NCI-H2196 (cell line): Measurements from ENCODE around the gene GDI1.
"Not testable (repeated sequence)": the region's sequence is repeated elsewhere in the genome, so short reads cannot be mapped to it uniquely, and the experiment has no call there.

ENCODE experiments used
- DNase-seq: peaks from one replicate; lab custom pipeline; 2025; ENCODE audit not compliant: unreplicated experiment; lab: John Stamatoyannopoulos, UW

Gene GDI1

DNA sequence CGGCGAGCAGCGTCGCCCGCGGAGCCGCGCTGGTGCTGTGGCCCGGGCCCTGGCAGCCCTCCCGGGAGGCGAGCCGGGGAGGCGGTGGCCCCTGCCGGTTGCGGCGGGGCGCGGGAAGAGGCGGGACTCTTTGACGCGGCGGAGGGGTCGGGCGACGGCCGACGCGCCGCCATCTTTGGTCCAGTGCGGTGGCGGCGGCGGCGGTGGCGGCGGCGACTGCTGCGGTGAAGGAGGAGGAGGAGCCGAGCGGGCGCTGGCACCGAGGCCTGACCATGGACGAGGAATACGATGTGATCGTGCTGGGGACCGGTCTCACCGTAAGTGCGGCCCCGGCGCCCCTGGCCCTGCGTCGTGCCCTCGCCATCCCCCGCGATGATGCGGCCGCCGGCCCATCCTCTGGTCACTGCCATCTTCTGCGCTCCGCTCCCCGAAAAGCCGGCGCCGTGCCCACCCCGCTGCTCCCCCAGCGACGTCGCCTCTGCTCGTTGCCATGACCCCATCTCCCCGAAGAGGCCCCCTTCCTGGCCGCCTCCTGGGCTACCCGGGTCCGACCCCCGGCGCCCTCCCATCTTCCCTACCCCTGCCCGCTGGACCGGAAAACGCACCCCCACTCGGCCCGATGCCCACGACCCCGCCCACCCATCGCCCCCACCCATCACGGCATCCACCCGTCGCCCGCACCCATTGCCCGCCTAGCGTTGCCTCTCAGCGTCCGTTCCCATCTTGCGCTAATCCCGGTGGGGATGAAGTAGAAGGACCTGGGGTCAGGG lies at the start of gene GDI1:
Gene GDI1, plus strand, starts transcription at position 172 of the 770 bp plus-strand sequence. Its CDS starts 101 bp downstream, at position 273.
- DNase-seq = peak; percentile 41

DNA sequence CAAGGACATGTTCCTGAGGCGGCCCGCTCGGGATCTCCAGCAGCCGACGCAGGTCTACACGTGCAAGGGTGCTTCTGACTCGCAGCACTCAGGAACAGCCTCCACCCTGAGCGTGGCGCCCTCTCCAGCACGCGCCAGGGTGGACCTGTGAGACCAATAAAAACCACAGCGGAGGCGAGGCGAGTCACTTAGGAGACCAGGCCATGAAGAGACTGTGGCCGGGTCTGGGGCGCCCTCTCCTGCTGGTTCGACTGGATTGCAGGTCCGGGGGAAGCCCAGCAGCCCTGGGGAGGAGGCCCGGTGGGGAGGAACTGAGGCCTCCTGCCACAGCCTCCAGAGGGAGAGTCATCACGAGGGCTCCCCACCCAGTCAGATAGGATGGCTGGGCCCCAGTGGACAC lies 48.9 kb upstream of the GDI1 start:
- not testable (repeated sequence) for DNase-seq

DNA sequence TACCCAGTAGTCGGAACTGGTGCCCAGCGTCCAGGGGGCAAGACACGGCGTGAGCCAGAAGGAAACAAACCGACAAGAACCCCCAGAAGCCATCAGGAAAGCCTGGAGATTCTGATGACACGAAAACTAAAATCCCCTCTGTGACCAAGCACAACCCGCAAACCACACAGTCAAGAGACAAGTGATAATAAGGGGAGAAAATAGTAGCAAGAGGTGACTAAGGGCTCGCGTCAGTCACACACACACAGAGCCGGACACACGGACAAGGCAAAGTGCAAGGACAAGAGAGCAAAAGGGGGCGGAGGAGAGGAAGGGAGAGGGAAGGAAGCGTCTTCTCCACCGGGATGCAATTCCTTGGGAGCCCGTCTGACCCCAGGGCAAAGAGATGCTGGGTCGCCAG lies 48.3 kb upstream of the GDI1 start:
- not testable (repeated sequence) for DNase-seq

DNA sequence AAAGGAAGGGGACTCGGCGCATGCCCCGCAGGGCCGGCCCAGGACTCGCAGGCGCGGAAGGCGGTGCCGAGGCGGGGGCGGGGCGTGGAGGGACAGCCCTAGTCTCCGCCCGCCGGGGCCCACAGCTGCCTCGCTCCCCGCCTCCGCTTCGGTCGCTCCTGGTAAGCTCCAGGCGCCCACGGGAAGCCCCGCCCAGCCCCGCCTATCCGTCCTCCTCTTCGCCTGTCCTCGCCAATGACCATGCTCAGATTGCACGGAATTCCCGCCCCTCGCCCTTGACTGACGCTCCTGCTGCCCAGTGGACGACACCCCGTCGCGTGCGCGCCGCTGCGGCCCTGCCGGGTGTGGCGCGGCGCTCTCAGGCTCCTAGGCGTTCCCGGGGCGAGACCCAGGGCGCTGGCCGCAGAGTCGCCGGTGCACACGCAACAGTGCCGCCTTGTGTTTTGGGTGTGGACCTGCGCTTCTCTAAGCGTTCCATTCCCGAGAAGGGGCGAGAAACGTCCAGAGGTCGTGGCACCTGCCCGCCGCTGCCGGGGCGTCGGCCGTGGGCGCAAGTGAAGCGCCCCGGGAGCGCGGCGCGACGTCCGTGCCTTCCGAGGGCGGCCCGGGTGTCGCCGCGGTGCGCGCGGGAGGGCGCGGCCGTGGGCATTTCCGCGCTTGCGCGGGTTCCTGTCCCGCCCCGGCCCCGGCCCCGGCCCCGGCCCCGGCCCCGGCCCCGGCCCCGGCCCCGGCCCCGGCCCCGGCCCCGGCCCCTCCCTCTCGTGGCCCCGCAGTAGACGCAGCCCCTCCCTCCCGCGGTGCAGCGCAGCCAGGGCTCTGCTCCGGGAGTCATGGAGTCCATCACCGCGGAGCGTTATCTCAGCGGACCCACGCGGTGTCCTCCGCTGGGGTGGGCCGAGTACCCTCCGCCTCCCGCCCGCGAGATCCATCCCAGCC lies 46.9 kb upstream of the GDI1 start:
- not testable (repeated sequence) for DNase-seq

DNA sequence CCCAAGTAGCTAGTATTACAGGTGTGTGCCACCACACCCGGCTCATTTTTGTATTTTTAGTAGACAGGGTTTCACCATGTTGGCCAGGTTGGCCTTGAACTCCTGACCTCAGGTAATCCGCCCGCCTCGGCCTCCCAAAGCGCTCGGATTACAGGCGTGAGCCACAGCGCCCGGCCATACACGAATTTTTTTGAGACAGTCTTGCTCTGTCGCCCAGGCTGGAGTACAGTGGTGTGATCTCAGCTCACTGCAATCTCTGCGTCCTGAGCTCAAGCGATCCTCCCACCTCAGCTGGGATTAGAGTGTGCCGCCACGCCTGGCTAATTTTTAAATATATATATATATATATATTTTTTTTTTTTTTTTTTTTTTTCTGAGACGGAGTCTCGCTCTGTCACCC lies 40.6 kb upstream of the GDI1 start:
- DNase-seq = not testable (repeated sequence)

DNA sequence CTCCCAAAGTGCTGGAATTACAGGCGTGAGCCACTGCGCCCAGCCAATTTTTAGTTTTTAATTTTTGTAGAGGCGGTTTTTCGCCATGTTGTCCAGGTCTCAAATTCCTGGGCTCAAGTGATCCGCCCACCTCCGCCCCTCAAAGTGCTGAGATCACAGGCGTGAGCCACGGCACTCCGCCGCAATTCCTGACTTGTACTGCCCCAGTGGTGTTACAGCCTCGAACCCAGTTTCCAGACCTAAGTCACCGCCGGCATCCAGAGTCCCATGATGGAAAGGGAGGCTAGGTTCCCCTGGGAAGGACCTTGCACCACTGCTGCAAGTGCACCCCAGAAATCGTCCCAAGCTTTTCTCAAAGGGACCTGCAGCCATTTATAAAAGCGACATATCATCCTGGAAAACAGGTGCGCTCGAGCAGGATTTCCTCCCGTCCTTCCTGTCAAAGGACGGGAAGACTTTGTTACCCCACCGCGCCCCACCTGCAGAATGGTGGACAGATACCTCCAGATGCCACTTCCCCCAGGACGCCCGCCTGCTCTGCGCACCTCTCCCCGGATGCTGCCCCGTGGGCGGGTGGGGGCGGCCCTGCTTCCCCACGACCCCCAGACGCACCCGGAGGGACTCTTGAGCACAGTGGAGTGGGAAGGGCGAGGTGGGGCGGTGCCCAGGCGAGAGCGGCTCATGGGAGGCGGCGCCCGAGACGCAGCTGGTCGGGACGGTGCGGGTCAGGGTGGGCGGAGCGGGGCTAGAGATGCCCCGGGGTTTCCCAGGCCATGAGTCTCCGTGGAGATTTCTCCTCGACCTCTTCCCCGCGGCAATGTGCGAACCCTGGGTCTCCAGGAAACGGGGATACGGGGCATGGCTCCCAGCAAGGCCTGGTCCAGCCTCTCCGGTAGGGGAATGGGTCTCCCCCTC lies 39.7 kb upstream of the GDI1 start:
- peak; percentile 47 for DNase-seq

DNA sequence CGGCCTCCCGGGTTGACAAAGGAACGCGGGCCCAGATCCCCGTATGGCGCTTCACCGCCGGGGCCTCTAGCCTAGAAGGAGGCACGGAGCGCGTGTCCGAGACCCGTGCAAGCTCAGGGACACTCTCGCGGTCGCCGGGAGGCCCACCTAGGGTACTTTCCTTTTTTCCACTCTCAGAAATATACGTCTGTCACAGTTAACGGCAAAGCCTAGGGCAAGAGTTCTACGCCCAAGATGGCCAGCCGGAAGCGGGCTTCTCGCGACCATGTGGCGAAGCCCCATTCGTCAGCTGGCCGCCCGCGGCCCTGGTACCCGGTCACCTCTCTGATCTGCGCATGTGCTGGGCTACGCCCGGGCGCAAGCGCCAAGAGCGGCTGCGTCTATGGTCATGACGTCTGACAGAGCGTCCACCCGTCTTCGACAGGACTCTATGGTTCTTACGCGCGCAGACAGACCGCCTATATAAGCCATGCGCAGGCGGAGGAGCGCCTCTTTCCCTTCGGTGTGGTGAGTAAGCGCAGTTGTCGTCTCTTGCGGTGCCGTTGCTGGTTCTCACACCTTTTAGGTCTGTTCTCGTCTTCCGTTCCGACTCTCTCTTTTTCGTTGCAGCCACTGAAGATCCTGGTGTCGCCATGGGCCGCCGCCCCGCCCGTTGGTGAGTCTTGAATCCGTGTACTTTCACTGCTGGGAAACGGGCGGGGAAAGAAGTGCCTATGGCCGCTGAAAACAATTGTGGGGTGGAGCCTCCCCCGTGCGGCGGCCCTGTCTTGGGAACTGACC lies 38.9 kb upstream of the GDI1 start, which contains the start of gene RPL10:
Gene RPL10, plus strand, starts transcription at position 490 of the 780 bp plus-strand sequence. Its CDS starts 143 bp downstream, at position 633.
- peak; percentile 90 for DNase-seq

DNA sequence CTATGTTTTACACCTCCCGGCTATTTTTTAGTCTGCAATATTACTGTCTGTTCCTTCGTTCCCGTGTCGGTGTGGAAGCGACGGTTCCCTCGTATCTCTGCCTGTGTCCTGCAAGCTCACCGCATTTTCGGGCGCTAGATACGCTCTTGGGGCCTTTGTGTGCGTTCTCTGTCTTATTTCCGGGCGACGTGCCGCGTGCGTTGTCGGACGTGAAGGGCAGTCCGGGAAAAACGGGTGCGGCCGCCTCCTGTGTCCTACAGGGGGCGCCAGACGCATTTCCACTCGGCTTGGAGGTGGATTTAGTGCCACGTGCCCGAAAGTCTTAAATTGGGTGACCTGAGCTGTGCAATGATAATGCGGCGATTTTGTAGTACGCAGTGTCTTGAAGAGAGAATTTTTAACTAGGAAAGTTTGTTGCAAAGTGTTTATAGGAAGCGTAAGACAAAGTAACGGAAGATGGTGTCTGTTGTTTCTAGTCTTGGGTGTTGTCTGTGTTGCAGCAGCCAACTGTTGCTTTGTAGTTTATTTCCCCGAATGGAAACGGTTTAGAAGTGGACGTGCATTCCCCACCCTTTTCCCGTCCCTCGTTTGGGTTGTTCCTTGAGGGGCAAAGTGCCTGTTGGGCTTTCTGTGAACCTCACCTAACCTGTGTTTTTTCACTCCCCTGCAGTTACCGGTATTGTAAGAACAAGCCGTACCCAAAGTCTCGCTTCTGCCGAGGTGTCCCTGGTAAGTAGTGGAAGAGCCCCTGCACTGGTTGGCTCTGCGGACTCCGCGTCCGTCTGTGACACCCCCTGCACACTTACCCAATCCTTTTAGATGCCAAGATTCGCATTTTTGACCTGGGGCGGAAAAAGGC lies 38.1 kb upstream of the GDI1 start:
- peak; percentile 66 for DNase-seq

DNA sequence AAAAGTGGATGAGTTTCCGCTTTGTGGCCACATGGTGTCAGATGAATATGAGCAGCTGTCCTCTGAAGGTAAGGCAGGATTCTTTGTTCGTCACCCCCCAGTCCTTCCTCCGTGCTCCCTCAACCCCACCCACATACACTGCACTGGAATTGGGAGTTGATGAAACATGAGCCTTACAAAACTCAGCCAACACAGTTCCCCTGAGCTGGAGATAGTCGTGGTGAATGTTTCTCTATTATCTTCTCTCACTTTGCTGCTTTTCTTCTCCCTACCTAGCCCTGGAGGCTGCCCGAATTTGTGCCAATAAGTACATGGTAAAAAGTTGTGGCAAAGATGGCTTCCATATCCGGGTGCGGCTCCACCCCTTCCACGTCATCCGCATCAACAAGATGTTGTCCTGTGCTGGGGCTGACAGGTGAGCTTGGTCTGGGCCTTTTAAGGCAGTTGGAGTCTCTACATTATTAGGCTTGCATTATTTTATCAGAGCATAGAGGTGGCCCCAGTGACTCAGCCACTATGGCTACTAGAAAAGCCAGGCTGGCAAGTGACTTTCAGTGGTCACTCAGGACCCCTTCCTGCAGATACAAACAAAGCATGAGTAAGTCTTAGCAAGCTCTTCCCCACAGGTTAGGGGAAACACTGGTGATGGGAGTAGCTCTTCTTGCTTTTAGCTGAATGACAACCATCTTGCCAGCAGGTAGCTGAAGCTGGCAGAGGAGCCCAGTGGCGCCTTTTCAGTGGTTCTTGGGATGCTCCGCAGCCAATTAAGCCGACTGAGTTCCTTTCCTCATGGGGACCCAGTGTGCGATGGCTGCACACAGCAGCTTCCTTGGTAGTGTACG lies 37.2 kb upstream of the GDI1 start:
- DNase-seq = no peak

DNA sequence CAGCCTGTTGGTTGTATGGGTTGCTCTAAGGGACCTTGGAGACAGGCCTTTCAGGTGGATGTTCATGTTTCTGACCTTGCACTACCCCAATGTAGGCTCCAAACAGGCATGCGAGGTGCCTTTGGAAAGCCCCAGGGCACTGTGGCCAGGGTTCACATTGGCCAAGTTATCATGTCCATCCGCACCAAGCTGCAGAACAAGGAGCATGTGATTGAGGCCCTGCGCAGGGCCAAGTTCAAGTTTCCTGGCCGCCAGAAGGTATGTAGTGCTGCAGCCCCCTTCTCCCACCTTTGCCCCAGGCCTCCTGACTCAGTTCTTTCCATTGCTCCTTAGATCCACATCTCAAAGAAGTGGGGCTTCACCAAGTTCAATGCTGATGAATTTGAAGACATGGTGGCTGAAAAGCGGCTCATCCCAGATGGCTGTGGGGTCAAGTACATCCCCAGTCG lies 36.6 kb upstream of the GDI1 start:
- DNase-seq = not testable (repeated sequence)

DNA sequence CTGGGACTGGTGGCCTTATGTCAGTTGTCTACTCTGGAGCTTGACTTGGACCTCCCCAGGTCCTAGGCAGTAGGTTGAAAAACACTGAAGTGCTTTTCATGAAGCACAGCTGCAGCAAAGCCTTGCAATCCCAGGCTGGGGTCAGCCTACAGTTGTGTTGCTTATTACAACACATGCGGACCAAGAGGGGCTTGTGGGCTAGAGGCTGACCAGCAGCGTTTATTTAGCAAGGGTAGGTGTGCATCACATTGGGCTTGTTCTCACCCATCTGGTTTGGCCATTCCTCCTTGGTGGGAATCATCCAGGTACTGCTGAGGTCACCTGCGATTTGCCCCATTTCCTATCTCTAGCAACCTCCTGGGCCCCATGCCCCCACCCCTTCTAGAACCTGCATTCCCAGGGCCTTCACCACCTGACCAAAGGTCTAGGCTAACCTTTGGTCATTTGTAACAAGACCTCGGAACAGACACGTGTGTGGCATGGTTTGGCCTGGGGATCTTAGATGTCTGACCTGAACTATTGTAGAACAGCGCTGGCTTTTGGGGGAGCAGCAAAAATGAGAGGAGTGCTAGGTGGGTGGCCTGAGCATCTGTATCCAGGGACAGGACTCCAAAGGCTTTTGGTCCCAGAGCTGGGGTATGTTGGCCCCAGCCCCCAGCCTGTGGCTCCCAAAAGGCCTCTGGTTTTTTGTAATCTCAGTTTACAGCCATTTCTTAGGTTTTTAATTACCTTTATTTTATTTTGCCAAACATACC lies 35.7 kb upstream of the GDI1 start:
- DNase-seq = no peak

DNA sequence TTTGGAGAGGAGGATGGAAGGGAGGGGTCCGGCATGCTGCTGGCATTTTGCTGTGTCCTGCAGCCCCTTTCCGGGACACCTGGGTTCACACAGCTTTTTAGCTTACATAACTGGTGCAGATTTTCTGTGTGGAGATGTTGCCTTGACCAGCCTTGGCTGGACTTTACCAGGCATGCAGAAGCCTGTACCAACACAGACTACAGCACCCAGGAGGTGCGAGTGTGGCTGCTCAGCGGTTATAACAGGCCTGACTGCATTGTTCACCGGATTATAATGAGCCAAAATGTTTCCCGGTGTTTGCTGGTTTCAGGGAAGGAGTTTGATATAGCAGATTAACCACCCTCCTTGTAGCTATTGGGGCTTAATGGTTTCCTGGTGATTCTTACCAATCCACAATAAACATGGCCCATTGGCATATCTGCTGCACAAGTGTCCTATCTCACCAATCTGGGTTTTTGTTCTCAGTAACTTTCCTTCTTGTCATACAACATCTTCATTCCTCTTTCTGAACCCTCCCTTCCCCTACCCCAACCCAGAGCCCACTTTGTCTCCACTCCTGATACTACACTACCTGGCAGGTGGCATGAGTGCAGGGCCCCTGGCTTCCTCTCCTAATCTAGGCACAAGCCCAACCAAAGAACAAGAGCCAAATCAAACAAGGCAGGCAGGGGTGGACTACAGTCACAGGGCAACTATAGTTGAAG lies 34.9 kb upstream of the GDI1 start:
- no peak for DNase-seq

DNA sequence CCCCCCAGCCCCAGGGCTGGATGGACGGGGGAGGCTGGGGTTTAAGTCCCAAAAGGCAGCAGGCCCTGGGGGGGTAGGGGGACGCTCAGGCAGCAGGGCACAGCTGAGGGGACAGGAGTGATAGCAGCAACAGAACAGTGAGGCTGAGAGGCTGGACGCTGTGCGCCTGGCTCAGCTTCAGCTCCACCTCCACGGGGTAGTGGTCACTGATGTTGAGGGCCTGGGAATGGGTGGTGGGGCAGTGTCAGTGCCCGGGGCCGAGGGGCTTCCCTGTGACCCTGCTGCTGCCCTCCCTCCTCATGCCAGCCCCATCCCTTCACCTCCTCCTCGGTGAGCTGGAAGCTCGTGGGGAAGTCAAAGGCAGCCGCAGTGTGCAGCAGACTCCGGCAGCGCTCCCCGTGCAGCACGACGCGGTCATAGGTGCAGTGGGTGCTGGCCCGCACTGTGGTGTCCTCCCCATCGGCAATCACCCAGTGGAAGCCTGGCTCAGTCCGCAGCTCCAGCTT lies 34.3 kb upstream of the GDI1 start:
- no peak for DNase-seq

DNA sequence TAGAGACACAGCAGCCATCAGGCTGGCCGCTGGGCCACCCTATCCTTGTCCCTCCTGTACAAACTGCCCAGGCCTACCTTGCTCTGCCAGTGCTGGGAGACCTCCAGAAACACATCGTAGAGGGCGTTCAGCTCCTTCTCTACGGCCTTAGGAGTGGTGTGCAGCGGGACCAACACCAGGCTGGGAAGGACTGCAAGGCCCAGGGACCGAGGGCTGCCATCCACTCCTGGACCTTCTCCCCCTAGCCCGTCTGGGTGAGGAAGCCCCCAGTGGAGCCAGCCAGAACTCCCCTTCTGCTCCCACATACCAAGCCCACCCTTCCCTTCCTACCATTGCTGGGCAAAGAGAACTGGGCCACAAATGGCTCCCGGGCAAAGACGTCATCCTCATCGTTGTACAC lies 33.8 kb upstream of the GDI1 start:
- no peak for DNase-seq

DNA sequence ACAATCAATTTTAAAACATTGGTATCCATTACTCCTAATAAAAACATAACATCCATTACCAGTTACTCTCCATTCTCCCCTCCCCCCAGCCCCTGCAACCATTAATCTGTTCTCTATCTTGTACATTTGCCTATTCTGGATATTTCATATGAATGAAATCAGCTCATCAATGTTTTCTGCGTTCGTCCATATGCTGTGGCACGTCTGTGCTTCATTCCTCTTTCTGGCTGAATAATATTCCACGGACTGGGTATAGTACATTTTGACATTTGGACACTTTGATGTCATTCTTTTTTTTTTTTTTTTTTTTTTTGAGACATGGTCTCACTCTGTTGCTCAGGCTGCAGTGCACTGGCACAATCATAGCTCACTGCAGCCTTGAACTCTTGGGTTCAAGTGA lies 33.1 kb upstream of the GDI1 start:
- DNase-seq = no peak

DNA sequence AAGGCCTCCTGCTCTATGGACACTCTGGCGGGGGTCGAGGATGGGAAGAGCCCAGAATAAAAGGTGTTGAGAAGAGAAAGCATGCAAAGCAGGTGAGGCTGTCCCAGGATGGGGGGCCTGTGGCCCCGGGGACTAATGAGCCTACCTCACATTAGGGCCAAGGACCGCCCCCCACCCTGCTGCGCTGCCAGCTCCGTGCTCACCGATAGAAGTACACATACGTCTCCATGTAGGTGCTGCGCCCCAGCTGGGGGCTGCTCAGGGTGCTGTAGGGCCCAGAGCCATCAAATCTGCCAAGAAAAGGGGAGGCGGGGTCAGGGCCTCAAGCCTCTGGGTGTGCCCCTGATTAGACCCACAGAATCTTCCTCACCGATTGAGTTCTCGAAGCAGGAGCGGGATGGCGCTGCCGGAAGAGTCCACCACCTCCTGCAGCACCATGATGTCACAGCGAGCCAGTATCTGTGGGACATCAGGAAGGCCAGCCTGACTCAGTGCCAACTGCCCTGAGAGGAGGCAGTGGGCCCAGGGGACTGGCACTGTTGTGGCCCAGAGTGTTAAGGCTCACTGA lies 32.2 kb upstream of the GDI1 start:
- DNase-seq = no peak
